Neutrophil (primary cell): ENCODE measurements around the gene CLSTN2.

Source experiments
- H3K27ac ChIP-seq: fragments of 200-600 bp; sonication (generic); 2 replicates; pipeline ENCODE4 v1.5.1; 2016; ENCODE audit warnings: mild to moderate bottlenecking, moderate library complexity
- H3K27me3 ChIP-seq: fragments of 200-600 bp; sonication (generic); 2 replicates; pipeline ENCODE4 v1.6.0; 2016; ENCODE audit warnings: mild to moderate bottlenecking
- H3K36me3 ChIP-seq: fragments of 200-600 bp; sonication (generic); 2 replicates; pipeline ENCODE4 v1.5.1; 2017
- H3K4me1 ChIP-seq, 2 experiments: fragments of 200-600 bp in 1 of 2; sonication (generic) in 1 of 2; 1 replicate in 1 of 2; 2 replicates in 1 of 2; pipeline versions ENCODE4 v1.5.1 to v1.6.1; 2013 to 2016; ENCODE audit warnings: low read depth in 1 of 2, low read length in 1 of 2, mild to moderate bottlenecking in 1 of 2, moderate library complexity in 1 of 2; ENCODE audit not compliant: control insufficient read depth in 1 of 2, insufficient read depth in 1 of 2
- H3K4me3 ChIP-seq, 2 experiments: fragments of 200-600 bp in 1 of 2; sonication (generic) in 1 of 2; 1 replicate in 1 of 2; 2 replicates in 1 of 2; pipeline ENCODE4 v1.5.1; 2013 to 2016; ENCODE audit warnings: low read depth in 1 of 2, low read length in 1 of 2, mild to moderate bottlenecking in 1 of 2, moderate library complexity in 1 of 2
- H3K9me3 ChIP-seq: fragments of 200-600 bp; sonication (generic); 2 replicates; pipeline ENCODE4 v1.5.1; 2016
- TF ChIP-seq, protein P1 (sequence below): fragments of 200-600 bp; sonication (generic); IDR thresholded peaks from 2 replicates; pipeline ENCODE4 v1.5.1; 2016; ENCODE audit warnings: antibody characterized with exemption

The CLSTN2 gene

DNA sequence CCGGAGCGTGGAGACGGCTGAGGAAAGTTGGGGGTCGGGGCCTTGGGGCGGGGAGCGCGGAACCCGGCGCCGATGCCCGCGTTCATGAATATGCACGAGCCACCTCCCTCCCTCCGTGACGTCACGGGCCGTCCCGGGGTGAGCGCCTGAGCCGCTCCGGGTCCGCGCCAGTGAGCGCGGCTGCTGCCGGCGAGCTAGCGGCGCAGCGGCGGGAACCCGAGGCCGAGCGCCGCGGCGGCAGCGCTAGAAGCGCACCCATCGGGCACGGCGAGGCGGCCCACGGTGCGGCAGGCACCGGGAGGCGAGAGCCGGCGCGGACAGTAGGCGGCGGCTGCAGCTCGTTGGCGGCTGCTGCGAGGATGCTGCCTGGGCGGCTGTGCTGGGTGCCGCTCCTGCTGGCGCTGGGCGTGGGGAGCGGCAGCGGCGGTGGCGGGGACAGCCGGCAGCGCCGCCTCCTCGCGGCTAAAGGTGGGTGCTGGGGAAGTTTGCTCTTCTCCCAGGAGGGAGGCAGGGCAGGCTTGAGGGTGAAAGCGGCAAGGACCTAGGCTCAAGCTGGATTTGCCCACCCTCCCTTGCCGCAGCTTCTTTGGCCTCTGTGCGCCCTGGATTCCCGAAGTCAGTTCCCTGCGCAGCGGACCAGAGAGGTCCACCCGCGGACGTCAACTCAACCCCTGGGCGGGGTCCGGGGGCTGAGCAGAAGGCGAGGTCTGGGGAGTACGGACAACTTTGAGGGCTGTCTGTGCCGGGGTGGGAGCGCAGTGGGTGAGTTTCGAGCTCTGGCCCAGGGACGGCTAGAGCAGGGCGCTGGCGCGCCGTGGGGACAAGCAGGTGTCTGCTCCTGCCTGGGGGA lies at the start of gene CLSTN2:
TSS of gene CLSTN2 (plus strand) at position 170 of the 850 bp plus-strand sequence.
- H3K4me1 ChIP-seq: no peaks in the 10 kb centered on the region
- H3K36me3 ChIP-seq: no peaks in the 10 kb centered on the region
- no peak within 1 kb of the TSS for H3K4me3 ChIP-seq
- no peaks in the 10 kb centered on the region for H3K9me3 ChIP-seq
- TF ChIP-seq, protein P1, sequence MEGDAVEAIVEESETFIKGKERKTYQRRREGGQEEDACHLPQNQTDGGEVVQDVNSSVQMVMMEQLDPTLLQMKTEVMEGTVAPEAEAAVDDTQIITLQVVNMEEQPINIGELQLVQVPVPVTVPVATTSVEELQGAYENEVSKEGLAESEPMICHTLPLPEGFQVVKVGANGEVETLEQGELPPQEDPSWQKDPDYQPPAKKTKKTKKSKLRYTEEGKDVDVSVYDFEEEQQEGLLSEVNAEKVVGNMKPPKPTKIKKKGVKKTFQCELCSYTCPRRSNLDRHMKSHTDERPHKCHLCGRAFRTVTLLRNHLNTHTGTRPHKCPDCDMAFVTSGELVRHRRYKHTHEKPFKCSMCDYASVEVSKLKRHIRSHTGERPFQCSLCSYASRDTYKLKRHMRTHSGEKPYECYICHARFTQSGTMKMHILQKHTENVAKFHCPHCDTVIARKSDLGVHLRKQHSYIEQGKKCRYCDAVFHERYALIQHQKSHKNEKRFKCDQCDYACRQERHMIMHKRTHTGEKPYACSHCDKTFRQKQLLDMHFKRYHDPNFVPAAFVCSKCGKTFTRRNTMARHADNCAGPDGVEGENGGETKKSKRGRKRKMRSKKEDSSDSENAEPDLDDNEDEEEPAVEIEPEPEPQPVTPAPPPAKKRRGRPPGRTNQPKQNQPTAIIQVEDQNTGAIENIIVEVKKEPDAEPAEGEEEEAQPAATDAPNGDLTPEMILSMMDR: no peak
- peaks cover 88% of the 10 kb centered on the region for H3K27me3 ChIP-seq
- no peak within 1 kb of the TSS for H3K27ac ChIP-seq

DNA sequence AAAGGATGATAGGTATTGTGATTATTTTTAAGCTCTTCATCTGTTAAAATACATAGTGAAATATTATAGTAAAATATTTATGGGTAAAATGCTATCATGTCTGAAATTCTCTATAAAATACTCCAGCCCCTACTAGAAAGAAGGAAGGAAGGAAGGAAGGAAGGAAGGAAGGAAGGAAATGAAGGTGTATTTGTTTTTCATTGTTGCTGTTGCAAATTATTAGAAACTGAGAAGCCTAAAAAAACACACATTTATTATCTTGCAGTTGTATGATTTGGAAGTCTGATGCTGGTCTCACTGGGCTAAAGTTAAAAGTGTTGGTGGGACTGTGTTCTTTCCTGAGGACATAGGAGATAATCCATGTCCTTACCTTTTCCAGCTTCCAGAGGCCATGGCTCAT lies 47.6 kb upstream of the CLSTN2 start:
- H3K4me3 ChIP-seq: no peak overlapping the region
- H3K4me1 ChIP-seq: no peaks in the 10 kb centered on the region
- no peaks in the 10 kb centered on the region for H3K27me3 ChIP-seq
- TF ChIP-seq, protein P1: no peak
- H3K36me3 ChIP-seq: no peaks in the 10 kb centered on the region
- peaks cover 6% of the 10 kb centered on the region for H3K9me3 ChIP-seq
- no peak overlapping the region for H3K27ac ChIP-seq

DNA sequence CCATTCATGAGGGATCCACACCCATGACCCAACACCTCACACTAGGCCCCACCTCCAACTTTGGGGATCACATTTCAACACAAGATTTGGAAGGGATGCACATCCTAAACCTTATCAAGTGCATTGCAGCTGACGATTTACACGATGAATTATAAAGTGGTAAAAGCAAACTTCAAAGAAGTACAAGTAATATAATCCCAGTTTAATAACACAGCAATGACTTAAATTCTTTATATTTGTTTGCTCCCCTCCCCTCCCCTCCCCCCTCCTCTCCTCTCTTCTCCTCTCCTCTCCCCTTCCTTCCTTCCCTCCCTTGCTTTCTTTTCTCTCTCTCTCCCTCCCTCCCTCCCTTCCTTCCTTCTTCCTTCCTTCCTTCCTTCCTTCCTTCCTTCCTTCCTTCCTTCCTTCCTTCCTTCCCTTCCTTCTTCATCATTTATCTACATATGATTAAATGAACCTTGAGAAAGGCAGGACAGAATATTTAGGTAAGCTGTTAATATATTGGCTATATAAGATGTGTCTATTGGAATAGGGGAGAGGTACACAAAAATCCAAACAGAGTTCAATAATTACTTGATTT lies 46.3 kb upstream of the CLSTN2 start:
- no peaks in the 10 kb centered on the region for H3K27me3 ChIP-seq
- no peaks in the 10 kb centered on the region for H3K9me3 ChIP-seq
- no peaks in the 10 kb centered on the region for H3K36me3 ChIP-seq
- TF ChIP-seq, protein P1: no peak
- no peak overlapping the region for H3K27ac ChIP-seq
- no peaks in the 10 kb centered on the region for H3K4me1 ChIP-seq
- no peak overlapping the region for H3K4me3 ChIP-seq

DNA sequence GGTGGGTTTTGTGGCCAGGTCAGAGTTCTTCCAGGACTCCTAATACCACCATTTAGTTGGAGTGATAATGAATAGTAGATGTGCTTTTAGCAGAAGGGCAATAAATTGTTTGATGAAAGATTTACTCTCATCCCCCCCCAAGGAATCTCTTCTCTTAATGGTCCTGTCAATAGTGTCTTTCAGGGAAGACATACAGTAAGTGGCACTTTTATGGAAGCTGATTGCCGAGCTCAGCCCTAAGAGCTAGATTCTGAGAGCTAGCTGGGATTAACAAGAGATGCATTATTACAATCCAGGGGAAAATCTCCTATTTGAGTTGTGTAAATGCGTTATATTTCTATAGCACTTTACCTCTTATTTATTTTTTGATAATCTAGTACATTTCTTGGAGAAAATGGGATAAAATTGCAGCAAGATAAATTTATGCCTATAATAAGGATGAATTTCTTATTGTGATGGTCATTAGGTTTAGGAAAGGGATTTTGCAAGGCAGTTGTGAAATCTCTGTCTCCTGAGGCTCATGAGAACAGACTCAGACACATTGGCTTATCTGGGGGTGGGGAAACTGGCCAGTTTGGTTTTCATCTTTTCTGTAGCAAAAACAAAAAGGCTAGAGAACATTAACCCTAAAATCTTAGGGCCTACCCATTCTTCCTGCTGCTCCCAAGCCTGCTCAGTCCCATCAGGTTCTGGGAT lies 41.6 kb upstream of the CLSTN2 start:
- no peaks in the 10 kb centered on the region for H3K36me3 ChIP-seq
- no peaks in the 10 kb centered on the region for H3K27me3 ChIP-seq
- H3K27ac ChIP-seq: no peak overlapping the region
- no peak overlapping the region for H3K4me3 ChIP-seq
- TF ChIP-seq, protein P1: no peak
- H3K4me1 ChIP-seq: no peaks in the 10 kb centered on the region
- no peaks in the 10 kb centered on the region for H3K9me3 ChIP-seq

DNA sequence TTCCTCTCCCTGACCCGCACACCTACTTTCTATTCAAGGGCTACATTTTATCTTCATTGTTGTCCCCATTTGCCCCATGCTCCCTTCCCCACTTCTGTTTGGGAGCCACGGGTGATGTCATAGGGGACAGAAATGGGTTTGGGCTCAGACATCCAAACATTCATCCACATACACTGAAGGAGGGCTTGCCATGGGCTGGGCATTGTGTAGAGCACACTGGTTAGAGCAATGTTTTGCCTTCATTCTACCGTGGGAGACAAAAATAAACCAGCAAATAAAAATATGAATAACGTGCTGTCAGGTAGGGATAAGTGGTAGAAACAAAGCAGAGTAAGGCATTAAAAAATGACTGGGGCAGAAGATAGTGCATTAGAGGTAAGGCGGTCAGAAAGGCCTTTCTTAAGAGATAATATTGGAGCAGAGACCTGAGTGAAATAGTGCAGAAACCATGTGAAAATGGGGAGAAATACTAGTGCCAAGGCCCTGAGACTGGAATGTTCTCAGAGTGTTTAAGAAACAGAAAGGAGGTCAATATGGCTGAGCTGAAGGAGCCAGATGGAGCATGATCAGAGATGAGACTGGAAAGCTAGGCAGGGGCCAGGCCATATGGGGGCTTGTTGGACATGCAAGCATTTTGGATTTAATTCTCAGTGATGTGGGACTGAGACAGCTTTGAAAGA lies 40.9 kb upstream of the CLSTN2 start:
- Histone ChIP-seq H3K27me3 (no peaks in the 10 kb centered on the region), H3K9me3 (no peaks in the 10 kb centered on the region), H3K4me3 (no peak overlapping the region), H3K4me1 (no peaks in the 10 kb centered on the region), H3K27ac (no peak overlapping the region), H3K36me3 (no peaks in the 10 kb centered on the region)
- TF ChIP-seq, protein P1: no peak
